PC-9 (cell line): ENCODE results near the gene IMMP2L. TPM values are rescaled to one million over a fixed set of nuclear protein-coding genes. Genes with fewer than 3 reads are reported as not detected.

ENCODE experiments used
- BruUV-seq: library from RNA; stranded (reverse); fragments of 400-500 nt; replicated peaks from 2 replicates; lab custom pipeline; 2021; lab: Mats Ljungman, UMichigan
- CTCF ChIA-PET: fragments of 300-600 bp; sonication (Branson Sonifier 250); formaldehyde crosslinking; loops from one replicate; lab custom pipeline; 2022; ENCODE audit warnings: antibody characterized with exemption; lab: Charles Lee
- POLR2A ChIA-PET: fragments of 300-600 bp; sonication (Branson Sonifier 250); formaldehyde crosslinking; loops from one replicate; lab custom pipeline; 2022; ENCODE audit warnings: antibody characterized with exemption; ENCODE audit not compliant: unreplicated experiment; lab: Charles Lee
- DNase-seq, 2 experiments: peaks; one replicate each; pipeline versions ENCODE4 v3.0.0 to v3.0.0-alpha.2; 2015 to 2022; ENCODE audit warnings: mixed read lengths in 1 of 2
- H2AFZ ChIP-seq: fragments of 200-600 bp; sonication (generic); 2 replicates; pipeline ENCODE4 v1.8.1; 2017; ENCODE audit warnings: antibody characterized with exemption
- H3F3A ChIP-seq: fragments of 200-600 bp; sonication (generic); 2 replicates; pipeline ENCODE4 v1.8.1; 2017; ENCODE audit warnings: antibody characterized with exemption, mild to moderate bottlenecking, low read depth; ENCODE audit not compliant: insufficient read depth
- H3K27ac ChIP-seq: fragments of 200-600 bp; sonication (generic); 2 replicates; pipeline ENCODE4 v1.6.1; 2016; ENCODE audit warnings: mixed run types
- H3K27me3 ChIP-seq: fragments of 200-600 bp; sonication (generic); 2 replicates; pipeline ENCODE4 v1.6.1; 2016; ENCODE audit warnings: low read depth, mixed run types; ENCODE audit not compliant: insufficient read depth
- H3K36me3 ChIP-seq: fragments of 200-600 bp; sonication (generic); 2 replicates; pipeline ENCODE4 v1.6.1; 2016; ENCODE audit warnings: low read depth, mixed run types
- H3K4me1 ChIP-seq: fragments of 200-600 bp; sonication (generic); replicated peaks from 2 replicates; pipeline ENCODE4 v1.6.1; 2016; ENCODE audit warnings: mixed run types; ENCODE audit not compliant: insufficient read depth
- H3K4me2 ChIP-seq: fragments of 200-600 bp; sonication (generic); 2 replicates; pipeline ENCODE4 v1.6.1; 2017; ENCODE audit warnings: mixed run types
- H3K4me3 ChIP-seq: fragments of 200-600 bp; sonication (generic); 2 replicates; pipeline ENCODE4 v1.6.1; 2016; ENCODE audit warnings: mixed run types
- H3K79me2 ChIP-seq: fragments of 200-600 bp; sonication (generic); 2 replicates; pipeline ENCODE4 v1.6.1; 2017; ENCODE audit warnings: low read depth, mixed run types
- H3K9me2 ChIP-seq: fragments of 200-600 bp; sonication (generic); 2 replicates; pipeline ENCODE4 v1.8.1; 2017; ENCODE audit warnings: mild to moderate bottlenecking; ENCODE audit not compliant: insufficient read depth
- H3K9me3 ChIP-seq: fragments of 200-600 bp; sonication (generic); 2 replicates; pipeline ENCODE4 v1.8.1; 2016; ENCODE audit warnings: low read depth; ENCODE audit not compliant: insufficient read depth
- H4K20me1 ChIP-seq: fragments of 200-600 bp; sonication (generic); 2 replicates; pipeline ENCODE4 v1.8.1; 2017; ENCODE audit not compliant: insufficient read depth
- CTCF ChIP-seq: fragments of 200-600 bp; sonication (generic); conservative IDR thresholded peaks from 2 replicates; pipeline ENCODE4 v1.6.1; 2017; ENCODE audit warnings: mixed run types, antibody characterized with exemption, mild to moderate bottlenecking, moderate library complexity
- EZH2 ChIP-seq: fragments of 200-600 bp; sonication (generic); IDR thresholded peaks from 2 replicates; pipeline ENCODE4 v1.8.0; 2017; ENCODE audit warnings: antibody characterized with exemption, low read depth
- intact Hi-C: fragments of 100-400 bp; cut with micrococcal nuclease; formaldehyde crosslinking; loops from one replicate; pipeline ENCODE4 v1.10.0; 2022; ENCODE audit not compliant: unreplicated experiment
- total RNA-seq: library from RNA; stranded (reverse); gene quantifications from 2 replicates; pipeline ENCODE4 v1.2.3, GENCODE V29; 2021

The IMMP2L gene
- total RNA-seq, 1 experiment from 2014 or later = 40.5 TPM

- Histone ChIP-seq H3K36me3 (no peaks in the 10 kb centered on the region), H2AFZ (no peak overlapping the region), H3K27ac (no peak overlapping the region), H3F3A (no peaks in the 10 kb centered on the region), H3K4me2 (no peak overlapping the region), H3K79me2 (no peaks in the 10 kb centered on the region), H3K4me1 (no peaks in the 10 kb centered on the region), H3K27me3 (no peaks in the 10 kb centered on the region), H3K9me3 (no peaks in the 10 kb centered on the region), H4K20me1 (no peaks in the 10 kb centered on the region), H3K9me2 (no peaks in the 10 kb centered on the region), H3K4me3 (no peak overlapping the region)
- DNase-seq = no peak
- TF ChIP-seq EZH2 (no peak), CTCF (no peak)
- BruUV-seq = no TSS peak
- ChIA-PET POLR2A (no interaction called here), CTCF (no interaction called here)
- intact Hi-C loops = no loop called here
Observed at GRCh38 chr7:110877016-110877415, 685.3 kb downstream of the IMMP2L start.

DNA sequence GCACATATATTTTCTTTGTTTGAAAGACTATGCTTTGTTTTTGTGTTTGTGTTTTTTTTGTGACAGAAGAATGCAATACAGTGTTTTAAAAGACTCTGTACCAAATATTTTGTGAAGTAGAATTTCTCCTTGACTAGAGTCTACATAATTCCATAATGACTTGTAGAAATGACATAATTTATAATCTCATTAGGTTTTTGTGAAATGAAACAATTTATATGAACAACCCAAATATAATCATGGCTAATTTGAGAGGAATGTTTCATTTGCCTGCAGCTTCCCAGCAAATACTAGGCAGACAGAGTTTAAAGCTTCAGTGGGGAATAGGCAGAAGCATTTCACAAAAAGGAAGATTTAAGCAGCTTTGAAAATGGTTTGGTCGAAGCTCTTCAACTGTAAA, 686.9 kb downstream of the IMMP2L start:
- no TSS peak for BruUV-seq
- Histone ChIP-seq H4K20me1 (no peaks in the 10 kb centered on the region), H3K79me2 (no peaks in the 10 kb centered on the region), H3K4me3 (no peak overlapping the region), H3K4me1 (no peaks in the 10 kb centered on the region), H3K9me3 (no peaks in the 10 kb centered on the region), H3K36me3 (no peaks in the 10 kb centered on the region), H3K9me2 (no peaks in the 10 kb centered on the region), H3F3A (no peaks in the 10 kb centered on the region), H2AFZ (no peak overlapping the region), H3K27ac (no peak overlapping the region), H3K4me2 (no peak overlapping the region), H3K27me3 (no peaks in the 10 kb centered on the region)
- DNase-seq = no peak
- ChIA-PET POLR2A (no interaction called here), CTCF (no interaction called here)
- TF ChIP-seq EZH2 = no peak
- TF ChIP-seq CTCF = no peak
- intact Hi-C loops = no loop called here

- POLR2A ChIA-PET = no interaction called here
Observed at GRCh38 chr7:110871856-110872255, 690.4 kb downstream of the IMMP2L start.

More at GRCh38 chr7:110871856-110872255, 690.4 kb downstream of the IMMP2L start:
- Histone ChIP-seq H3K9me3 (no peaks in the 10 kb centered on the region), H3K36me3 (no peaks in the 10 kb centered on the region), H4K20me1 (no peaks in the 10 kb centered on the region; the same call in 1 of the 2 replicates), H2AFZ (no peak overlapping the region), H3K4me3 (no peak overlapping the region), H3K79me2 (no peaks in the 10 kb centered on the region), H3K4me1 (no peaks in the 10 kb centered on the region), H3K27me3 (no peaks in the 10 kb centered on the region), H3F3A (no peaks in the 10 kb centered on the region), H3K4me2 (no peak overlapping the region), H3K27ac (no peak overlapping the region), H3K9me2 (no peaks in the 10 kb centered on the region)
- no TSS peak for BruUV-seq
- intact Hi-C loops = no loop called here
- DNase-seq = no peak
- CTCF ChIA-PET = no interaction called here
- TF ChIP-seq EZH2 = no peak
- TF ChIP-seq CTCF = no peak
